HCT116 (cell line): ENCODE results near the gene AP1B1. TPM values are rescaled to one million over a fixed set of nuclear protein-coding genes. Genes with fewer than 3 reads are reported as not detected.

Source experiments
- ATAC-seq: fragments of 200-7000 bp; cut with Tn5 transposase; 2 replicates; pipeline ENCODE4 v1.9.1; 2020; ENCODE audit warnings: mild to moderate bottlenecking, moderate library complexity
- BruUV-seq: library from RNA; stranded (reverse); fragments of 400-500 nt; replicated peaks from 2 replicates; lab custom pipeline; 2021; lab: Mats Ljungman, UMichigan
- CTCF ChIA-PET: fragments of 300-600 bp; sonication (Branson Sonifier 250); formaldehyde crosslinking; loops from one replicate; lab custom pipeline; 2021; ENCODE audit warnings: antibody characterized with exemption; lab: Charles Lee
- POLR2A ChIA-PET: fragments of 300-600, 350-600 bp; sonication (Branson Sonifier 250); formaldehyde crosslinking; loops from one replicate; lab custom pipeline; 2021; ENCODE audit warnings: antibody characterized with exemption; lab: Charles Lee
- RAD21 ChIA-PET, 2 experiments: fragments of 300-600 bp; sonication (Branson Sonifier 250); formaldehyde crosslinking; loops; one replicate each; lab custom pipeline; 2023; ENCODE audit warnings: low total read pairs in 2 of 2; ENCODE audit not compliant: uncharacterized antibody in 2 of 2, unreplicated experiment in 2 of 2, low non-redundant PET in 1 of 2; lab: Charles Lee
- DNase-seq: peaks from one replicate; pipeline ENCODE4 v3.0.0-alpha.2; 2010; ENCODE audit warnings: low read depth, low spot score
- H2AFZ ChIP-seq: fragments of 200-600 bp; shearing (Covaris generic), sonication (generic); 2 replicates; pipeline ENCODE4 v1.6.1; 2017; ENCODE audit warnings: low read depth, mixed run types, mixed read lengths, antibody characterized with exemption, low read length; ENCODE audit not compliant: poor library complexity, severe bottlenecking
- H3K27ac ChIP-seq: 2 replicates; pipeline ENCODE4 v1.5.1; 2012; ENCODE audit warnings: low read depth, low read length
- H3K27me3 ChIP-seq: fragments of 200-600 bp; sonication (generic); 2 replicates; pipeline ENCODE4 v1.6.1; 2016; ENCODE audit warnings: mixed run types, low read length, mixed read lengths; ENCODE audit not compliant: insufficient read depth
- H3K36me3 ChIP-seq, 2 experiments: fragments of 200-500 bp in 1 of 2; fragments of 200-600 bp in 1 of 2; sonication (Bioruptor generic) in 1 of 2; sonication (generic) in 1 of 2; 2 replicates each; pipeline versions ENCODE4 v1.5.1 to v1.6.1; 2014 to 2016; ENCODE audit warnings: low read length in 2 of 2, inconsistent platforms in 1 of 2, mixed read lengths in 1 of 2, mixed run types in 1 of 2; ENCODE audit not compliant: insufficient read depth in 2 of 2, control insufficient read depth in 1 of 2
- H3K4me1 ChIP-seq, 2 experiments: fragments of 200-600 bp in 1 of 2; sonication (generic) in 1 of 2; 2 replicates each; pipeline versions ENCODE4 v1.5.1 to v1.6.1; 2012 to 2017; ENCODE audit warnings: low read length in 2 of 2, inconsistent platforms in 1 of 2, mild to moderate bottlenecking in 1 of 2, mixed read lengths in 1 of 2, mixed run types in 1 of 2, moderate library complexity in 1 of 2; ENCODE audit not compliant: insufficient read depth in 2 of 2, control insufficient read depth in 1 of 2
- H3K4me2 ChIP-seq: fragments of 200-600 bp; sonication (generic); 2 replicates; pipeline ENCODE4 v1.6.1; 2017; ENCODE audit warnings: mixed run types, low read length, mixed read lengths
- H3K4me3 ChIP-seq, 2 experiments: fragments of 200-600 bp in 1 of 2; sonication (generic) in 1 of 2; replicated peaks in 1 of 2; 2 replicates each; pipeline ENCODE4 v1.5.1; 2011 to 2016; ENCODE audit warnings: low read length in 2 of 2, control low read depth in 1 of 2, low read depth in 1 of 2, mild to moderate bottlenecking in 1 of 2, mixed read lengths in 1 of 2, mixed run types in 1 of 2
- H3K79me2 ChIP-seq: fragments of 200-600 bp; sonication (generic); 2 replicates; pipeline ENCODE4 v1.6.1; 2017; ENCODE audit warnings: mild to moderate bottlenecking, mixed run types, low read length, moderate library complexity, mixed read lengths; ENCODE audit not compliant: insufficient read depth
- H3K9ac ChIP-seq: fragments of 200-600 bp; sonication (generic); 2 replicates; pipeline ENCODE4 v1.6.1; 2016; ENCODE audit warnings: low read length, mixed read lengths
- H3K9me2 ChIP-seq: fragments of 200-600 bp; sonication (generic), shearing (Covaris generic); 2 replicates; pipeline ENCODE4 v1.6.1; 2017; ENCODE audit warnings: mixed run types, mild to moderate bottlenecking, moderate library complexity; ENCODE audit not compliant: insufficient read depth
- H3K9me3 ChIP-seq, 2 experiments: fragments of 200-500 bp in 1 of 2; fragments of 200-600 bp in 1 of 2; sonication (Bioruptor generic) in 1 of 2; sonication (generic) in 1 of 2; 2 replicates each; pipeline ENCODE4 v1.6.1; 2014 to 2017; ENCODE audit warnings: low read length in 2 of 2, mixed read lengths in 2 of 2, inconsistent platforms in 1 of 2, low read depth in 1 of 2, mild to moderate bottlenecking in 1 of 2, mixed run types in 1 of 2, moderate library complexity in 1 of 2; ENCODE audit not compliant: control insufficient read depth in 1 of 2, insufficient read depth in 1 of 2
- H4K20me1 ChIP-seq: fragments of 200-600 bp; sonication (generic), shearing (Covaris generic); 2 replicates; pipeline ENCODE4 v1.6.1; 2017; ENCODE audit warnings: mixed run types, mild to moderate bottlenecking, moderate library complexity; ENCODE audit not compliant: insufficient read depth
- CEBPB ChIP-seq: IDR thresholded peaks from 2 replicates; pipeline ENCODE4 v1.6.1; 2012; ENCODE audit warnings: low read depth
- ELF1 ChIP-seq: IDR thresholded peaks from 2 replicates; pipeline ENCODE4 v1.6.1; 2012; ENCODE audit warnings: low read depth, borderline replicate concordance
- JUND ChIP-seq: IDR thresholded peaks from 2 replicates; pipeline ENCODE4 v1.6.1; 2012
- SIN3A ChIP-seq: IDR thresholded peaks from 2 replicates; pipeline ENCODE4 v1.6.1; 2012; ENCODE audit warnings: low read depth
- SRF ChIP-seq: IDR thresholded peaks from 2 replicates; pipeline ENCODE4 v1.6.1; 2012; ENCODE audit warnings: low read depth
- ZFX ChIP-seq: fragments of 450-650 bp; IDR thresholded peaks from 2 replicates; pipeline ENCODE4 v1.6.1; 2017
- intact Hi-C: fragments of 100-400 bp; cut with micrococcal nuclease; formaldehyde crosslinking; loops from 2 replicates; pipeline ENCODE4 v1.10.0; 2022
- total RNA-seq: library from RNA; stranded (reverse); gene quantifications from one replicate; pipeline ENCODE4 v1.2.1, GENCODE V29; 2021; ENCODE audit not compliant: unreplicated experiment
- TF ChIP-seq, protein P1 (sequence below): IDR thresholded peaks from 2 replicates; pipeline ENCODE4 v1.6.1; 2012
- TF ChIP-seq, protein P2 (sequence below), 3 experiments: fragments of 200-600 bp in 1 of 3; sonication (generic) in 1 of 3; IDR thresholded peaks in 2 of 3; conservative IDR thresholded peaks in 1 of 3; 2 replicates each; pipeline ENCODE4 v1.5.1; 2012 to 2017; ENCODE audit warnings: low read depth in 2 of 3, low read length in 2 of 3, antibody characterized with exemption in 1 of 3, borderline replicate concordance in 1 of 3, control low read depth in 1 of 3, mild to moderate bottlenecking in 1 of 3, mixed read lengths in 1 of 3, mixed run types in 1 of 3, moderate library complexity in 1 of 3; ENCODE audit not compliant: insufficient read depth in 1 of 3

AP1B1 gene
- total RNA-seq, 1 experiment from 2014 or later = 60.4 TPM

DNA sequence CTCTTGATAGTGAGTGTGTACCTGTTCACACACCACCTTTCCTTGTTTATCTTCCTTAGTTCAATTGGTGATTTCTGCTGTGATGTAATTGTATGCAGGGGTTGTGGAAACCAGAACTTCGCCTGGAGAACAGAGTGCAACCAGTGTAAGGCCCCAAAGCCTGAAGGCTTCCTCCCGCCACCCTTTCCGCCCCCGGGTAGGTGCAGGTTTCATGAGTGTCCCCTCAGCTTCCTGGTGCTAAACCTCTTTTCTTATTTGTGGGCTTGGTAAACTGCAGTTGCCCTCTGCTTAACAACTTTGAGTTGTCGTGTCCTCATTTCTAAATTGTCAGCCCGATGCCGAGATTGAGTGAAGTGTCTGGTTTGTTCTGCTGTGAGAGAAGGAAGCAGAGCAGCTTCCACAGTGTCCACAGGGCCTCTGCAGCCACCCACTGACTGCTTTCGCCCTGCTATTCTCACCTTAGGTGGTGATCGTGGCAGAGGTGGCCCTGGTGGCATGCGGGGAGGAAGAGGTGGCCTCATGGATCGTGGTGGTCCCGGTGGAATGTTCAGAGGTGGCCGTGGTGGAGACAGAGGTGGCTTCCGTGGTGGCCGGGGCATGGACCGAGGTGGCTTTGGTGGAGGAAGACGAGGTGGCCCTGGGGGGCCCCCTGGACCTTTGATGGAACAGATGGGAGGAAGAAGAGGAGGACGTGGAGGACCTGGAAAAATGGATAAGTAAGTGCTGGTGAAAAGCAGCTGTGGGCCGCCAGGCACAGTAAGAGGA lies 89.1 kb downstream of the AP1B1 start (continued):
- no peak for TF ChIP-seq CEBPB
- TF ChIP-seq, protein P1, sequence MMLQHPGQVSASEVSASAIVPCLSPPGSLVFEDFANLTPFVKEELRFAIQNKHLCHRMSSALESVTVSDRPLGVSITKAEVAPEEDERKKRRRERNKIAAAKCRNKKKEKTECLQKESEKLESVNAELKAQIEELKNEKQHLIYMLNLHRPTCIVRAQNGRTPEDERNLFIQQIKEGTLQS = no peak
- no peak for TF ChIP-seq ZFX
- TF ChIP-seq, protein P2, sequence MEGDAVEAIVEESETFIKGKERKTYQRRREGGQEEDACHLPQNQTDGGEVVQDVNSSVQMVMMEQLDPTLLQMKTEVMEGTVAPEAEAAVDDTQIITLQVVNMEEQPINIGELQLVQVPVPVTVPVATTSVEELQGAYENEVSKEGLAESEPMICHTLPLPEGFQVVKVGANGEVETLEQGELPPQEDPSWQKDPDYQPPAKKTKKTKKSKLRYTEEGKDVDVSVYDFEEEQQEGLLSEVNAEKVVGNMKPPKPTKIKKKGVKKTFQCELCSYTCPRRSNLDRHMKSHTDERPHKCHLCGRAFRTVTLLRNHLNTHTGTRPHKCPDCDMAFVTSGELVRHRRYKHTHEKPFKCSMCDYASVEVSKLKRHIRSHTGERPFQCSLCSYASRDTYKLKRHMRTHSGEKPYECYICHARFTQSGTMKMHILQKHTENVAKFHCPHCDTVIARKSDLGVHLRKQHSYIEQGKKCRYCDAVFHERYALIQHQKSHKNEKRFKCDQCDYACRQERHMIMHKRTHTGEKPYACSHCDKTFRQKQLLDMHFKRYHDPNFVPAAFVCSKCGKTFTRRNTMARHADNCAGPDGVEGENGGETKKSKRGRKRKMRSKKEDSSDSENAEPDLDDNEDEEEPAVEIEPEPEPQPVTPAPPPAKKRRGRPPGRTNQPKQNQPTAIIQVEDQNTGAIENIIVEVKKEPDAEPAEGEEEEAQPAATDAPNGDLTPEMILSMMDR (IDR thresholded peaks at IDR 0.05 in 2 of 3, conservative IDR thresholded peaks at IDR 0.05 in 1 of 3; ENCODE audit: borderline replicate concordance in 1 of 3, insufficient read depth in 1 of 3, low read depth in 2 of 3, low read length in 2 of 3) = no peak
- no peak for TF ChIP-seq JUND
- no peak for TF ChIP-seq SRF
- TF ChIP-seq ELF1 = no peak
- TF ChIP-seq SIN3A = no peak

DNA sequence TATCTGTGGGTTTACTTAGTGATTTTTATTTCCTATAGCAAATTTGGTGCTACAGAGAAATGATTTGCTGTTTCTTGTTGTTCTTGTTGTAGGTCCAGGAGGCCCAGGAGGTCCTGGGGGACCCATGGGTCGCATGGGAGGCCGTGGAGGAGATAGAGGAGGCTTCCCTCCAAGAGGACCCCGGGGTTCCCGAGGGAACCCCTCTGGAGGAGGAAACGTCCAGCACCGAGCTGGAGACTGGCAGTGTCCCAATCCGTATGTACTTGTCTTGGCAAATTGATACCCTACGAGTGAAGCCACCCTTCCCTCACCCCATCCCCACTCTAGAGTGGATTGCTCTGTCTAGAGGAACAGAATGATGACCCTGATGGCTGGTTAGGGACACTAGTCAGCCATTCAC lies 89.7 kb downstream of the AP1B1 start:
- ChIA-PET RAD21 (no interaction called here), CTCF (no interaction called here), POLR2A (no interaction called here)
- TF ChIP-seq, protein P2 (IDR thresholded peaks at IDR 0.05 in 2 of 3, conservative IDR thresholded peaks at IDR 0.05 in 1 of 3; ENCODE audit: borderline replicate concordance in 1 of 3, insufficient read depth in 1 of 3, low read depth in 2 of 3, low read length in 2 of 3) = no peak
- H3K27ac ChIP-seq = no peak overlapping the region
- DNase-seq (no peak), ATAC-seq (no peak)
- intact Hi-C loops = no loop called here
- H3K9me2 ChIP-seq = no peaks in the 10 kb centered on the region
- H3K4me2 ChIP-seq = no peak overlapping the region
- H3K9me3 ChIP-seq = no peaks in the 10 kb centered on the region
- H4K20me1 ChIP-seq = peaks cover 18% of the 10 kb centered on the region; the same call in 1 of the 2 replicates
- no peaks in the 10 kb centered on the region for H3K27me3 ChIP-seq
- peaks cover 46 to 58% of the 10 kb centered on the region in 2 experiments for H3K36me3 ChIP-seq
- no peak overlapping the region for H3K4me3 ChIP-seq
- peaks cover 21% of the 10 kb centered on the region for H3K79me2 ChIP-seq
- no TSS peak for BruUV-seq
- H3K4me1 ChIP-seq = peaks cover 7 to 12% of the 10 kb centered on the region in 2 experiments; a peak in 3 of 4 replicates
- no peak overlapping the region for H3K9ac ChIP-seq
- H2AFZ ChIP-seq = no peak overlapping the region
